Measurements from ENCODE around the gene RBBP5.

The RBBP5 gene, protein sequence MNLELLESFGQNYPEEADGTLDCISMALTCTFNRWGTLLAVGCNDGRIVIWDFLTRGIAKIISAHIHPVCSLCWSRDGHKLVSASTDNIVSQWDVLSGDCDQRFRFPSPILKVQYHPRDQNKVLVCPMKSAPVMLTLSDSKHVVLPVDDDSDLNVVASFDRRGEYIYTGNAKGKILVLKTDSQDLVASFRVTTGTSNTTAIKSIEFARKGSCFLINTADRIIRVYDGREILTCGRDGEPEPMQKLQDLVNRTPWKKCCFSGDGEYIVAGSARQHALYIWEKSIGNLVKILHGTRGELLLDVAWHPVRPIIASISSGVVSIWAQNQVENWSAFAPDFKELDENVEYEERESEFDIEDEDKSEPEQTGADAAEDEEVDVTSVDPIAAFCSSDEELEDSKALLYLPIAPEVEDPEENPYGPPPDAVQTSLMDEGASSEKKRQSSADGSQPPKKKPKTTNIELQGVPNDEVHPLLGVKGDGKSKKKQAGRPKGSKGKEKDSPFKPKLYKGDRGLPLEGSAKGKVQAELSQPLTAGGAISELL

DNA sequence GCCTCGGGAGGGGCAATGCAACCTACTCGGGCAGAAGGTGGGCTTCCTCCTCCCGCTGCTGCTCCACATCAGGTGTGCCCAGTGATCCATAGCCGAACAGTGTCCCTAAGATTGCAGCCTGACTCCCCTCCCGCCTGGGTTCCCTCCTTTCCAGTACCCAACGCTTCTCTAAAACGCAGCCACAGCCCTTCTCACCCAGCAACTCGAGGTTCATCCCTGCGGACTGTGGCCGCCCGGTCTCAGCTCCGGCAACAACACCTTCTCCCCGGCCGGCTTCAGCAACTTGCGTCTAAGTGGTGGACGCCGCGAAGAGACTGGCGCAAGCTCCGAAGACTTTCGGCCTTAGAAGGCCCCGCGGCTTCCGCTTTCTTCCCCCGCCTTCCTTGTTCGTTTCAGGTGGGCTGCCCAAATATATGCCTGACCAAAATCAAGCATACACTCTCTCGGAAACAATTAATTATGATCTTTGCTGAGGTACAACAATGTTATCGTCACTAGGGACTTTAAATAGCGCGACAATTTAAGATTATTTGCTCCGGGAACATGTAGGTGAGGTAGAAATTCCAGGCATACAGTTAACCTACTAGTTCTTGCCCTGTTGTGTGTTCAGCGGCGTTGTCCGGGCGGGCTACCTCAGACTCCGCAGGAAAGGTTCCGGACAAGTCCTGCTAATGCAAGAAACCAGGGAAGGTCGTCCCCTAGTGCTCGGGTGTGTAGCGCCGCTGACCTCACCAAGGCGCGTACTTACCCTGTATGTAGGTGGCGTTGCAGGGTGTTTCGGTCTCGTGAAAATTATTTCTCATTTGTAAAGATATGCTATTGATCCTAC, at the start of gene RBBP5:
Gene RBBP5, minus strand, starts transcription at position 319 of the 829 bp plus-strand sequence. Its CDS starts 105 bp downstream, at position 214.
- TF ChIP-seq, protein P1, sequence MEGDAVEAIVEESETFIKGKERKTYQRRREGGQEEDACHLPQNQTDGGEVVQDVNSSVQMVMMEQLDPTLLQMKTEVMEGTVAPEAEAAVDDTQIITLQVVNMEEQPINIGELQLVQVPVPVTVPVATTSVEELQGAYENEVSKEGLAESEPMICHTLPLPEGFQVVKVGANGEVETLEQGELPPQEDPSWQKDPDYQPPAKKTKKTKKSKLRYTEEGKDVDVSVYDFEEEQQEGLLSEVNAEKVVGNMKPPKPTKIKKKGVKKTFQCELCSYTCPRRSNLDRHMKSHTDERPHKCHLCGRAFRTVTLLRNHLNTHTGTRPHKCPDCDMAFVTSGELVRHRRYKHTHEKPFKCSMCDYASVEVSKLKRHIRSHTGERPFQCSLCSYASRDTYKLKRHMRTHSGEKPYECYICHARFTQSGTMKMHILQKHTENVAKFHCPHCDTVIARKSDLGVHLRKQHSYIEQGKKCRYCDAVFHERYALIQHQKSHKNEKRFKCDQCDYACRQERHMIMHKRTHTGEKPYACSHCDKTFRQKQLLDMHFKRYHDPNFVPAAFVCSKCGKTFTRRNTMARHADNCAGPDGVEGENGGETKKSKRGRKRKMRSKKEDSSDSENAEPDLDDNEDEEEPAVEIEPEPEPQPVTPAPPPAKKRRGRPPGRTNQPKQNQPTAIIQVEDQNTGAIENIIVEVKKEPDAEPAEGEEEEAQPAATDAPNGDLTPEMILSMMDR (IDR thresholded peaks at IDR 0.05; ENCODE audit: low read depth, low read length) = peak; percentile 71

DNA sequence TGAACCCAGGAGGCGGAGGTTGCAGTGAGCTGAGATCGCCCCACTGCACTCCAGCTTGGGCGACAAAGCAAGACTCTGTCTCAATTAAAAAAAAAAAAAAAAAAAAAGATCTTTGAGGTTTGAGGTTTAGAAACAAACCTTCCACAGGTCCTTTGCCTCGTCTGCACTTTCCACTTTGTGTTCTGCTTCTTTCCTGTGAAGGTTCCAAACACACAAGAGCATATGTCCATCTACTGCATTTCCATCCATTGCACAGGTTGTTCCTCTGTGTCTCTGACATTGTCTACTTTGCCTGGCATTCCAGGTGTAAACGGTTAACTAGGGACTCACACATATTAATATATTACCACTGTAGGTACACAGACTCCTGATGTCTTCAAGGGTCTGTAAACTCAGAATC, 49.6 kb upstream of the RBBP5 start:
- TF ChIP-seq, protein P1 (IDR thresholded peaks at IDR 0.05; ENCODE audit: low read depth, low read length) = no peak
- no peak overlapping the region for H3K4me3 ChIP-seq (ENCODE audit: low read depth, low read length)

More for the DNA sequence above, at the start of gene RBBP5:
- peak within 1 kb of the TSS; percentile 96 for H3K4me3 ChIP-seq (ENCODE audit: low read depth, low read length)

DNA sequence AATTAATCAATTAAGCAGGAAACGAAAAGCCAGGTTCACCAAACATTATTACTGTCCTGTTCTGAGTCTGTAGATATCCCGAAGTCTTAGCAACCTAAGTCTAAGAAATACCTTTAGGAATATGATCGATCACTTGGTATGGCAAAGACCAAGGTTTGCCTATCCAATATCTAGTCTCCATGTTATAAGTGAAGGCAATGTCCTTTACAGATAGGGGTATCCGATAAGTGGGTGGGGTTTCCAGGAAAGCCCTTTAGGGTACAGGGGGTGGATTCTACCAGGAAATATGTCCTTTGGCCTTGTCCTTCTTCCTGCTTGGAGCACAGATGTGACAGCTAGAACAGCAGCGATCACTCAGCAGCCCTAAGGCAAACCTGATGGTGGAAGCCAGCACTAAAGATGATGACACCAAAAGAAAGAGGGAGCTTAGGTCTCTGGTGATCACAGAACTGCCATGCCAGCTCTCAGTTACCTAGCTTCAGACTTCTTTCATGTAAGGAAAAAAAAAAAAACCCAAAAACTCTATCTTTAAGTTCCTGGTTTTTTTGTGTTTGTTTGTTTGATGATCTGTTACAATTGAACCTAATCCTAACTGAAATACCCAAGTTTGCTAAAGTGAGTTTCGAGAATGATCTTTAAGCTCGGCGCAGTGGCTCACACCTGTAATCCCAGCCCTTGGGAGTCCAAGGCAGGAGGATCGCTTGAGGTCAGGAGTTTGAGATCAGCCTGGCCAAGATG, 48.9 kb upstream of the RBBP5 start:
- TF ChIP-seq, protein P1 (IDR thresholded peaks at IDR 0.05; ENCODE audit: low read depth, low read length) = no peak
- H3K4me3 ChIP-seq (ENCODE audit: low read depth, low read length) = no peak overlapping the region

DNA sequence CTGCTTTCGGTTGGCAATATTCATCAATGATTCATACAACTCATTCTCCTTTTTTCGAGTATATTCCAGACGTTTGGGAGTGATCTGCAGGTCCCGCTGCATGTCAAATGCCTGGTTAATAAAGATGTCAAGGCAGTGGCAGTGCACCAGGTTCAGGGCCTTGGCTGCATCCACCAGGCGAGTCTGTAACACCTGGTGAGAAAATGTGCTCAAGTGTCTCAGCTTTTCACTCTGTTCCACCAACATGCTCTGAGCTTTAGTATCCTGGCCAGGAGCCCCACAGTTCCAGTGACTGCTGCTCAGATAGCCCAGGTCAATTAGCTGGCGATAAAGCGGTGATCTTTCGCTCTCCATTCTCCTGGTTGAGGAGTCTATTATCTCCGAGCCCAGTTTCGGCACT, 47.5 kb upstream of the RBBP5 start:
- TF ChIP-seq, protein P1 (IDR thresholded peaks at IDR 0.05; ENCODE audit: low read depth, low read length) = no peak

DNA sequence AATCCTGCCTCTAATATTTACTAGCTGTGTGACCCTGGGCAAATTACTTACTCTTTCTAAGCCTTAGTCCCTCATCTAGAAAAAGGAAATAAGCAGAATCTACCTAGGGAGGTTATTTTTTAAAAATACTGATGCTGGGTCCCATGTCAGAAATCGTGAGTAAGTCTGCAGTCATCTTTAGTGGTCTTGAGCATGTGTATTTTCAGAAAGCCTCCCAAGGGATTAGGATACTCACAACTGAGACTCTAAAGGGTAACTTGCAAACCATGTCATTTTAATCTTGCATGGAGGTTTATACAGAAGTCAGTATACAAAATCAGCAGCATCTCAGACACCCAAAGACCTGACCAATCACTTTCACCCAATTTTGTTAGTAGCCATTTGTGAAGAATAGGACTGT, 46.5 kb upstream of the RBBP5 start:
- TF ChIP-seq, protein P1 (IDR thresholded peaks at IDR 0.05; ENCODE audit: low read depth, low read length) = no peak
- H3K4me3 ChIP-seq (ENCODE audit: low read depth, low read length) = no peak overlapping the region

More for the DNA sequence above, 47.5 kb upstream of the RBBP5 start:
- H3K4me3 ChIP-seq (ENCODE audit: low read depth, low read length) = no peak overlapping the region

DNA sequence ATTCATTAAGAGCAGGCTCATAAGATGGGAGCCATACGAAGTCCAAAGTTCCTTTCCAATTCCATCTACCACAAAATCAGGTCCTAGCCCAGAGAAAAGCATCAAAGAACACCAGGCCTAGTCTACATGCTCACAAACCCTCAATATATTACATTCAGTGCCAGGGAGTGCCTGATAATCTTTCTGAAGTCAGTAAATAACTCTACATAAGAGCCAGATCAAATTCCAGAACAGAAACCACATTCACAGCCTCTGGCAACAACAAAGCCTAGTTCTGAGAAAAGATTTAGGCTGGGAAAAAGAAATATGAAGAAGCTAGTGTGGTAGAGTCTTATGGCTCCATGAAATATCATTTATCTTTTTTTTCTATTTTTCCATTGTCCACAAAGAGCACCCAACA, 40.5 kb upstream of the RBBP5 start:
- H3K4me3 ChIP-seq (ENCODE audit: low read depth, low read length) = no peak overlapping the region
- TF ChIP-seq, protein P1 (IDR thresholded peaks at IDR 0.05; ENCODE audit: low read depth, low read length) = no peak
